HEK293T (cell line): ENCODE measurements around the gene DPCD.

Experiments
- ARNT ChIP-seq: fragments of 450-650 bp; IDR thresholded peaks from 2 replicates; pipeline ENCODE4 v1.6.1; 2017; ENCODE audit warnings: mild to moderate bottlenecking
- CTBP1 ChIP-seq: fragments of 450-650 bp; IDR thresholded peaks from 2 replicates; pipeline ENCODE4 v1.6.1; 2016; ENCODE audit warnings: borderline replicate concordance
- ELF4 ChIP-seq: fragments of 450-650 bp; IDR thresholded peaks from 2 replicates; pipeline ENCODE4 v1.6.1; 2017; ENCODE audit warnings: antibody characterized with exemption
- FOXA1 ChIP-seq: fragments of 450-650 bp; IDR thresholded peaks from 2 replicates; pipeline ENCODE4 v1.6.1; 2016; ENCODE audit warnings: mild to moderate bottlenecking
- FOXK2 ChIP-seq: fragments of 450-650 bp; IDR thresholded peaks from 2 replicates; pipeline ENCODE4 v1.6.1; 2016; ENCODE audit warnings: mild to moderate bottlenecking
- FOXM1 ChIP-seq: fragments of 450-650 bp; IDR thresholded peaks from 2 replicates; pipeline ENCODE4 v1.6.1; 2017; ENCODE audit warnings: mild to moderate bottlenecking, borderline replicate concordance
- LEF1 ChIP-seq: fragments of 450-650 bp; IDR thresholded peaks from 2 replicates; pipeline ENCODE4 v1.6.1; 2017; ENCODE audit warnings: mild to moderate bottlenecking, borderline replicate concordance
- SP1 ChIP-seq: fragments of 450-650 bp; IDR thresholded peaks from 2 replicates; pipeline ENCODE4 v1.6.1; 2017
- SUZ12 ChIP-seq: fragments of 450-650 bp; IDR thresholded peaks from 2 replicates; pipeline ENCODE4 v1.6.1; 2016; ENCODE audit warnings: mild to moderate bottlenecking
- TARDBP ChIP-seq: fragments of 450-650 bp; IDR thresholded peaks from 2 replicates; pipeline ENCODE4 v1.6.1; 2016

DNA sequence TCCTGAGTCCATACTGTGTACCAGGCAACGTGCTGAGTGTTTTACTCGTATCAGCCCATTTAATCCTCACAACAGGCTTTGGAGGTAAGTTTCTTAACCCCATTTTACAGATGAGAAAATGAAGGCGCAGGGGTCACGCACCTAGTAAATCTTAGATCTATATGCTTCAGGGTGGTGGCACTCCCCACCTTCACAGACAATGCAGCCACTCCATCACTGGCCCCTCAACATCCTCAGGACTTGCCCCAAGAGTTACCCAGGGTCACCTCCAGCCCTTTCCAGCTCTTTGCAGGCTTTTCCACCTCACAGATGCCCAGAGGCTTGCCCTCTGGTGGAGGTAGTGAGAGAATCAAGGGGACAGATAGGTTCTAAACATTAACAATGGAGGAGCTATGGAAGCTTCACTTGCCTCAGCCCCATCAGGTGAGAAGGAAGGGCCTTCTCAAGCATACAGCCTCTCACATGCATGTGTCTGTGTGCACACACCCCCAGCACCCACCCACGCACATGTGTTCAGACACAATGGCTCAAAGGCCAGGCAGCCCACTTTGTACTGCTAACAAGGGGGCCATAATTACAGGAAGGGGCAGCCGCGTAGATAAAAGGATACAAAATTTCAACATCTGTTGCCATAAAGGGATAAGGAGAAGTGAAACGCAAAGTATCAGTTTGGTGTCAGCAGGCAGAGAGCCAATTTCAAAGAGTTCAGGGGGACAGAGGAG is 29.1 kb downstream of the DPCD start:
- no peak for TF ChIP-seq FOXA1
- no peak for TF ChIP-seq ELF4
- TF ChIP-seq FOXM1 = no peak
- no peak for TF ChIP-seq SUZ12
- TF ChIP-seq ARNT = no peak
- no peak for TF ChIP-seq LEF1
- TF ChIP-seq SP1 = no peak
- TF ChIP-seq TARDBP = no peak
- TF ChIP-seq FOXK2 = no peak
- no peak for TF ChIP-seq CTBP1
